Activated CD8-positive, alpha-beta memory T cell treated with anti-CD3 and anti-CD28 coated beads for 48 hours (primary cell): ENCODE results near the gene GJA4.
"Not testable (repeated sequence)": the region's sequence is repeated elsewhere in the genome, so short reads cannot be mapped to it uniquely, and the experiment has no call there.

Experiments used
- DNase-seq, 3 experiments: peaks; one replicate each; pipeline ENCODE4 v3.0.0-alpha.2; 2020; ENCODE audit warnings: low read depth in 2 of 3, low spot score in 2 of 3

Gene GJA4

GRCh38 chr1:34787461-34788420, 5.1 kb upstream of the GJA4 start:
- no peak for DNase-seq

DNA sequence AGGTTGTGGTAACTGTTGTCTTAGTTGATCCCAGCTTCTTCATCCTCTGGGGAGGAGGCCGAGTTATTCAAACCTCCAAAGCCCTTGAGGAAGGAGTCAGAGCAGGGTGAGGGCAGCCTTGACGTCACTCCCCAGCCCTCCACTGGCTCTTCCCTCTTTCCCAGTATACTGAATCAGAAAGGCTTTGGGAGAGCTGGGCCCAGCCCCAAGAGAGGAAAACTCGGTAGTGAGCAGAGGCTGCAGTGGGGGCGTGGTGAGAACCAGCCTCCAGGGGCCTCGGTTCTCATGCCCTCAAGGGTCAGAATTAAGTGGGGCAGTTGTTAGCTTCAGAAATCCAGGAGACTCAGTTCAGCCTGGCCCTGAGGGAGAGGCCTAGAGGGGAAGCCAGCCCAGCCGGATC, 1.8 kb upstream of the GJA4 start:
- DNase-seq = no peak

DNA sequence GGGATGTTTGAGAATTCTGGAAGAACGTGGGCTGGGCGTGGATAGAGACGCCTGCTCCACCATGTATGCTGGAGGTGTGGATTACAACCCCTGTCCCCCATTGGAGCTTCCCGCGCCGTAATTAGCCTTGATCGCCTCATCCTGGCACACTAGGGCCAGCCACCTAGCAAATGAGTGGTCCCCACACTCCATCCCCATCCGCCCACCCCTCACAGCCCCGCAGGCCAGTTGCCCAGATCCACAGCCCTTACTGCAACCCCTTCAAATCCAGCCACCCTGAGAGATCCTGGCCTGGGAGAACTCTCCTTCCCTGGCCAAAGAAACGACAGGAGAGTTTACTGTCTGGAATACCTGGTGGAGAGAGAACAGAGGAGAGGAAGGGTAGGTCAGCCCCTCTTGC, 375 bp upstream of the GJA4 start:
- no peak for DNase-seq

GRCh38 chr1:34794001-34794789, 1.4 kb downstream of the GJA4 start:
- DNase-seq = no peak

DNA sequence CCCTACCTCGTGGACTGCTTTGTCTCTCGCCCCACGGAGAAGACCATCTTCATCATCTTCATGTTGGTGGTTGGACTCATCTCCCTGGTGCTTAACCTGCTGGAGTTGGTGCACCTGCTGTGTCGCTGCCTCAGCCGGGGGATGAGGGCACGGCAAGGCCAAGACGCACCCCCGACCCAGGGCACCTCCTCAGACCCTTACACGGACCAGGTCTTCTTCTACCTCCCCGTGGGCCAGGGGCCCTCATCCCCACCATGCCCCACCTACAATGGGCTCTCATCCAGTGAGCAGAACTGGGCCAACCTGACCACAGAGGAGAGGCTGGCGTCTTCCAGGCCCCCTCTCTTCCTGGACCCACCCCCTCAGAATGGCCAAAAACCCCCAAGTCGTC, 2.0 kb downstream of the GJA4 start:
- no peak for DNase-seq

DNA sequence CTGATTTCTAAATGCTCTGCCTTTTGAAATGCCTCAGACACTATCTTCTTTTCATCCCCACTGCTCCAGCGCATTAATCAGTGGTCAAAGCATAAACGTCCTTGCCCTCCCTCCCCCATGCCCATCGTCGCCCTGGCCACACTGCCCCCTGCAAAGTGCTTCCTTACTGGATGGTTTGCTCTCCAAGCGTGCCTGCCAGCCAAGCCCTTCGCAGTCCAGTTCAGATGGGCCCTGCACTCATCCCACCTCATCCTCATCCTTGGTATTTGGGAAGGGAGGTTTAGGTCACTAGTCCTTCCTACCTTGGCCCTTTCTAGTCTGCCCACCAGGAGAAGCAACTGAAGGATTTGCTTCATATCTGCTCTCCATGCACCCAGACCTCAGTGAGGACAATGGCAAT, 3.1 kb downstream of the GJA4 start:
- no peak for DNase-seq

DNA sequence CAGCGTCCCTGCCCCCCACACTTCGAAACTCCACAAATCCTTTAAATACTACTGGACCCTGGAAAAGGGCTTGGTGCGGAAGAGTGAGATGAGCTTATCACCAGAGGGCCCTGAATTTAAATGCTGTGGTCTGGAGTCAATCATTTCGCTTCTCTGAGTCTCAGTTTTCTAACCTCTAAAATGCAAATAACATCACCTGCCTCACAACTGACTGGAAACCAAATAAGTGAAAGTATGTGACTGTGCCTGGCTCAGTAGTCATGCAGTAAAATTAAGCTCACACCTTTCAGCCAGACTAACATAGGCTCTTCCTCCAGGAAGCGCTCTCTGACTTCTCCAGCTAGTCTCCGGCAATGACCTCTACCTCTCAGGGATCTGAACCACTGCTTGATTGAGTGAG, 4.2 kb downstream of the GJA4 start:
- no peak for DNase-seq

GRCh38 chr1:34800214-34800613, 7.4 kb downstream of the GJA4 start:
- no peak for DNase-seq

- no peak for DNase-seq
These were observed 11.0 kb downstream of the GJA4 start for GRCh38 chr1:34803770-34804169.

DNA sequence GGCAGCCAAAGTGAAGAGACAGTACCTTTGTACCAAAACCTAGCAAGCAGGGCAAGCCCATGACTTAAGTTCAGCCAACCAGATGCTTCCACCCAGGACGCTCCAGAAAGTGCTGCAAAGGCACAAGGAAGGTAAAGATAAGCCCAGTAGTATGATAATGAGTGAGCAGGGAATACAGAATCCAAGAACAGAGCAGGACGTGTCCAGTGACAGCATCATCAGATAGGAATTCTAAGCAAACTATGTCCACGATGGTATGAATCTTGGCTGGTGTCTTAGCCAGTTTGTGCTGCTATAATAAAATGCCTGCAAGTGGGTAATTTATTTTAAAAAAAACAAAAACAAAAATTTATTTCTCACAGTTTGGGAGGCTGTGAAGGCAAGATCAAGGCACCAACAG, 13.6 kb downstream of the GJA4 start:
- no peak for DNase-seq

- no peak for DNase-seq
These were observed 15.4 kb downstream of the GJA4 start for GRCh38 chr1:34808051-34808810.

DNA sequence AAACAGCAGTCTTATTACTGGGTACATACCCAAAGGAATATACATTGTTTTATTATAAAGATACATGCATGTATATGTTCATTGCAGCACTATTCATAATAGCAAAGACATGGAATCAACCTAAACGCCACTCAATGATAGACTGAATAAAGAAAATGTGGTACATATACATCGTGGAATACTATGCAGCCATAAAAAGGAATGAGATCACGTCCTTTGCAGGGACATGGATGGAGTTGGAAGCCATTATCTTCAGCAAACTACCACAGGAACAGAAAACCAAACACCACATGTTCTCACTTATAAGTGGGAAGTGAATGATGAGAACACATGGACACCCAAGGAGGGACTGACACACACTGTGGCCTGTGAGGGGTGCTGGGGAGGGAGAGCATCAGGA, 18.0 kb downstream of the GJA4 start:
- DNase-seq = not testable (repeated sequence)

DNA sequence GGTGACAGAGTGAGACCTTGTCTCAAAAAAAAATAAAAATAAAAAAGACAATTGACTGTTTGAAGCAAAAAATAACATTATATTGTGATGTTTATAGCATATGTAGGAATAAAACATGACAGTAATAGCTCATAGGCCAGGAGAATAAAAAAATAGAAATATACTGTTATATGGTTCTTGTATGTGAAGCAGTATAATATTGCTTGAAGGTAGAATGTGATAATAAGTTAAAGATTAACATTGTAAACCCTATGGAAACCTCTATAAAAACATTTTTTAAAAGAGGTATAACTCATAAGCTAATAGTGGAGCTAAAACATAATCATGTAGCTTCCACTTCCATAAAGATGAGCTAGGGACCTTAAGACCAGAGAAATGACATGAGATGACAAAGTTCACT, 23.5 kb downstream of the GJA4 start:
- DNase-seq = no peak

- no peak for DNase-seq
These were observed 24.0 kb downstream of the GJA4 start for GRCh38 chr1:34816778-34817177.

GRCh38 chr1:34818862-34819261, 26.1 kb downstream of the GJA4 start:
- not testable (repeated sequence) for DNase-seq

GRCh38 chr1:34822202-34822601, 29.4 kb downstream of the GJA4 start:
- DNase-seq = no peak

- no peak for DNase-seq
These were observed 32.1 kb downstream of the GJA4 start for GRCh38 chr1:34824817-34825454.

DNA sequence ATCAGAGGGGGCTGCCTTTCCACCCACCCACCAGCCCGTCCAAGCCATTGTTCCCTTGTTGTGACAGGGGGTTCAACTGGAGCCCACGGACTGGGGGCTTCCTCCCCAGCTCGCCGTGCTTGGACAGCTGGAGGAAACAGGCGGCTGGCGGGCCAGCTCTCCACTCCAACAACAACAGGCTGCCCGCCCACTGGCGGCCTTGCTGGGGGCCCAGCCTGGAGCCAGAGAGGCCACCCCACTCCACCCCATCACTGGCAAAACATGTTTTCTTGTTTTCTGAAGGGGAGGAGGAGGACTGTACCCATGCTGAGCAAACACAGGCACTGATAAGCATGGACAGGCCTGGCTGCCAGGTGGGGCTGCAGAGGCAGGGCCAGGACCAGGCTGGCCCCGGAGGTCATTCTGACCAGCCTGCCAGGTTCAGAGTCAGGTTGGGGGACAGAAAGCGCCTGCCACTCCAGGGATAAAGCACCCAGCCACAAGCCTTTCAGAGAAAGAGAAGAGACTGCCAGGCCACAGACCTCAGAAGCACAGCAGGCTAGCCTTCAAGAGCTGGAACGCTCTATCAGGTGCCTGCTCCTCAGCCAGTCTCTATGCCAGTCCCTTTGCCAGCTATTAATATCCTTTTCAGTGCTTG, 32.8 kb downstream of the GJA4 start:
- DNase-seq = no peak

DNA sequence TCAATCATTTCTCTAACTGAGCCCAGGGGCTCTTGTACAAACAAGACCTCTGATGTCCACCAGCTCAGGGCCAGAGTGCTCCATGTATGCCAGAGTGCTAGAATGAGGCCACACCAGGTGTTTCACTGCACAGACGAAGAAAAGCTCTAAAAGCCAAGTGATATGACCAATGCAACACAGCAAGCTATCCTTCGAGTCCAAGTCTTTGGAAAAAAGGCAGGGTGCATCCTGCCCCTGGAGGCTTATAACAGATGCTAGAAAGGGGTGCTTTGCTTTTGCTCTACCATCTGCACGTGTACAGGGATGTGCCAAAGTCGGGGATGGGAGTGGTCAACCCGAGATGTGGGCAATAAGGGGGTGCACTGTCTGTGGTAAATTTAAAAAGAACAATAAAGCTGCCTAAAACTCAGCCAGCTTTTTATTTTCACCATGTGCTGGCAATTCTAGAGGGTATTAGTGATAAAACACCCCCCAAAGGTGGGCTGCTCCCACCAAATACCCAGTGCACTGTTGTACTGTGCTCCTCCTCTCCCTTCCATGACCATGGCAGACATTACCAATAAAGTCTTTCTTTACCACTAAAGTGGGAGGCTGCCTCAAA, 34.6 kb downstream of the GJA4 start:
- no peak for DNase-seq

- DNase-seq = no peak
These were observed 35.8 kb downstream of the GJA4 start for GRCh38 chr1:34828611-34829010.
